Tibial nerve (tissue), 4 donors: ENCODE data around the gene KRT2. TPM values are rescaled to one million over a fixed set of nuclear protein-coding genes. Genes with fewer than 3 reads are reported as not detected.

ENCODE experiments used
- DNase-seq, 2 donors: peaks; one replicate each; pipeline ENCODE4 v3.0.0-alpha.2; 2019; ENCODE audit warnings: low spot score in 2 of 2
- H3K27ac ChIP-seq, 4 donors: fragments of 200-600 bp; sonication (generic) in 3 of 4; one replicate each; pipeline ENCODE4 v1.5.1; 2017 to 2019; ENCODE audit warnings: mild to moderate bottlenecking in 1 of 4
- H3K27me3 ChIP-seq, 2 donors: fragments of 200-600 bp; sonication (generic) in 1 of 2; one replicate each; pipeline versions ENCODE4 v1.5.1 to v1.6.0; 2017 to 2019
- H3K36me3 ChIP-seq, 3 donors: fragments of 200-600 bp; sonication (generic); one replicate each; pipeline ENCODE4 v1.5.1; 2018 to 2019
- H3K4me1 ChIP-seq, 4 donors: fragments of 200-600 bp; sonication (generic) in 3 of 4; one replicate each; pipeline ENCODE4 v1.5.1; 2017 to 2019
- H3K4me3 ChIP-seq, 4 donors: fragments of 200-600 bp; sonication (generic) in 3 of 4; one replicate each; pipeline ENCODE4 v1.5.1; 2017 to 2019; ENCODE audit warnings: mild to moderate bottlenecking in 1 of 4, moderate library complexity in 1 of 4
- H3K9me3 ChIP-seq, 4 donors: fragments of 200-600 bp; sonication (generic) in 3 of 4; one replicate each; pipeline ENCODE4 v1.5.1; 2017 to 2019
- CTCF ChIP-seq, 5 experiments: fragments of 200-600 bp in 3 of 5; fragments of 450-650 bp in 2 of 5; sonication (generic) in 3 of 5; IDR thresholded peaks; one replicate each; pipeline ENCODE4 v1.5.1; 2016 to 2019; ENCODE audit warnings: antibody characterized with exemption in 5 of 5, mild to moderate bottlenecking in 3 of 5, moderate library complexity in 2 of 5
- EP300 ChIP-seq, 2 donors: sonication (generic); formaldehyde crosslinking; IDR thresholded peaks; one replicate each; pipeline ENCODE4 v1.6.1; 2017; ENCODE audit warnings: antibody characterized with exemption in 2 of 2, mild to moderate bottlenecking in 1 of 2
- POLR2A ChIP-seq, 2 donors: fragments of 450-650 bp; IDR thresholded peaks; one replicate each; pipeline ENCODE4 v1.6.1; 2017; ENCODE audit warnings: antibody characterized with exemption in 2 of 2, mild to moderate bottlenecking in 2 of 2, moderate library complexity in 2 of 2
- WGBS, 2 donors: methylation state at CpG; one replicate each; pipeline ENCODE4 v1.1.5; 2018; 5-methylcytosine and 5-hydroxymethylcytosine counted together
- total RNA-seq, 4 donors: library from RNA; depleted of rRNA; stranded (reverse); fragments of >200 nt; gene quantifications; one replicate each; pipeline ENCODE4 v1.1.0, GENCODE V29; 2016

The KRT2 gene
- total RNA-seq, 4 donors from 2014 or later, result not detected

- Histone ChIP-seq H3K4me3 (no peak overlapping the region), H3K27ac (no peak overlapping the region), H3K27me3 (peaks cover 0 to 41% of the 10 kb centered on the region in 2 donors), H3K4me1 (peaks cover 0 to 7% (median 0%) of the 10 kb centered on the region in 4 donors), H3K36me3 (no peaks in the 10 kb centered on the region), H3K9me3 (no peaks in the 10 kb centered on the region)
- no peak for TF ChIP-seq EP300 (IDR thresholded peaks at IDR 0.05)
- TF ChIP-seq POLR2A (IDR thresholded peaks at IDR 0.05), result no peak
- no peak for TF ChIP-seq CTCF (IDR thresholded peaks at IDR 0.05)
- 75 to 76% methylated on average over 6 of the region's 6 CpGs for WGBS, 2 donors
- no peak for DNase-seq
Measured at GRCh38 chr12:52685406-52685890, 33.4 kb upstream of the KRT2 start.

- 59 to 72% methylated on average over 2 of the region's 2 CpGs for WGBS, 2 donors
- Histone ChIP-seq H3K9me3 (no peaks in the 10 kb centered on the region), H3K4me1 (peaks cover 0 to 5% (median 0%) of the 10 kb centered on the region in 4 donors)
Measured at GRCh38 chr12:52684431-52684830, 32.4 kb upstream of the KRT2 start.

GRCh38 chr12:52683575-52684300 is 31.7 kb upstream of the KRT2 start:
- Histone ChIP-seq H3K4me1 (peaks cover 0 to 5% (median 0%) of the 10 kb centered on the region in 4 donors), H3K27ac (no peak overlapping the region), H3K4me3 (no peak overlapping the region), H3K9me3 (no peaks in the 10 kb centered on the region), H3K27me3 (peaks cover 0 to 27% of the 10 kb centered on the region in 2 donors), H3K36me3 (no peaks in the 10 kb centered on the region)
- TF ChIP-seq CTCF (IDR thresholded peaks at IDR 0.05), result no peak
- no peak for TF ChIP-seq POLR2A (IDR thresholded peaks at IDR 0.05)
- TF ChIP-seq EP300 (IDR thresholded peaks at IDR 0.05), result no peak
- DNase-seq, result no peak
- WGBS, 2 donors, result 82 to 85% methylated on average over 12 of the region's 12 CpGs

More at GRCh38 chr12:52684431-52684830, 32.4 kb upstream of the KRT2 start:
- no peaks in the 10 kb centered on the region for H3K36me3 ChIP-seq
- peaks cover 0 to 30% of the 10 kb centered on the region in 2 donors for H3K27me3 ChIP-seq
- H3K4me3 ChIP-seq, result no peak overlapping the region
- DNase-seq, result no peak
- no peak overlapping the region for H3K27ac ChIP-seq
- TF ChIP-seq CTCF (IDR thresholded peaks at IDR 0.05) (no peak), POLR2A (IDR thresholded peaks at IDR 0.05) (no peak)

GRCh38 chr12:52682938-52683574 is 31.0 kb upstream of the KRT2 start:
- TF ChIP-seq EP300 (IDR thresholded peaks at IDR 0.05) (no peak), CTCF (IDR thresholded peaks at IDR 0.05) (no peak), POLR2A (IDR thresholded peaks at IDR 0.05) (no peak)
- Histone ChIP-seq H3K9me3 (no peaks in the 10 kb centered on the region), H3K4me1 (peaks cover 0 to 5% (median 0%) of the 10 kb centered on the region in 4 donors), H3K4me3 (no peak overlapping the region), H3K36me3 (no peaks in the 10 kb centered on the region), H3K27me3 (peaks cover 0 to 20% of the 10 kb centered on the region in 2 donors), H3K27ac (no peak overlapping the region)
- WGBS, 2 donors, result 64 to 67% methylated on average over 4 of the region's 4 CpGs
- DNase-seq, result no peak

- no peak for DNase-seq
- Histone ChIP-seq H3K27ac (no peak overlapping the region), H3K4me1 (peaks cover 0 to 5% (median 0%) of the 10 kb centered on the region in 4 donors), H3K9me3 (no peaks in the 10 kb centered on the region), H3K36me3 (no peaks in the 10 kb centered on the region), H3K4me3 (no peak overlapping the region), H3K27me3 (peaks cover 0 to 14% of the 10 kb centered on the region in 2 donors)
- no peak for TF ChIP-seq POLR2A (IDR thresholded peaks at IDR 0.05)
- TF ChIP-seq EP300 (IDR thresholded peaks at IDR 0.05), result no peak
- TF ChIP-seq CTCF (IDR thresholded peaks at IDR 0.05), result no peak
- WGBS, 2 donors, result 50 to 63% methylated on average over 2 of the region's 2 CpGs
Measured at GRCh38 chr12:52682381-52682660, 30.3 kb upstream of the KRT2 start.
